ENCODE results near the gene CAVIN1.
"Not testable (repeated sequence)": the region's sequence is repeated elsewhere in the genome, so short reads cannot be mapped to it uniquely, and the experiment has no call there.

The CAVIN1 gene

DNA sequence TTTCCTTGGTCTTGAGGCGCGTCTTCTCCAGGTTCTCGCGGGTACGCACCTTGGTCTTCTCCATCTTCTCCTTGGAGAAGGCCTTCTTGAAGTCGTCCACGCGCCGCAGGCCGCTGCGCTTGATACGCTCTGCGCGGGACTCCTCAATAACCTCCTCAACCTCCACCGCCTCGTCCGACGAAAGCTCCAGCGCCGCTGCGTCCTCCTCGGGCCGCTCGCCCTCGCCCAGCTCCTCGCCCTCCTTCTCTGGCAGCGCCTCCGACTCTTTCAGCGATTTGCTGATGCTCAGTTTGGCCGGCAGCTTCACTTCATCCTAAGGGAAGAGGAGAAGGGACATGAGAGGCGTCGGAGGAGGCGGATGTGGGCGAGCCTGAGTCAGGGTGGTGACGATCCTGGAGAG lies 18.0 kb downstream of the CAVIN1 start:
- no peak for DNase-seq (ENCODE audit: low read depth in 2 of 2)

DNA sequence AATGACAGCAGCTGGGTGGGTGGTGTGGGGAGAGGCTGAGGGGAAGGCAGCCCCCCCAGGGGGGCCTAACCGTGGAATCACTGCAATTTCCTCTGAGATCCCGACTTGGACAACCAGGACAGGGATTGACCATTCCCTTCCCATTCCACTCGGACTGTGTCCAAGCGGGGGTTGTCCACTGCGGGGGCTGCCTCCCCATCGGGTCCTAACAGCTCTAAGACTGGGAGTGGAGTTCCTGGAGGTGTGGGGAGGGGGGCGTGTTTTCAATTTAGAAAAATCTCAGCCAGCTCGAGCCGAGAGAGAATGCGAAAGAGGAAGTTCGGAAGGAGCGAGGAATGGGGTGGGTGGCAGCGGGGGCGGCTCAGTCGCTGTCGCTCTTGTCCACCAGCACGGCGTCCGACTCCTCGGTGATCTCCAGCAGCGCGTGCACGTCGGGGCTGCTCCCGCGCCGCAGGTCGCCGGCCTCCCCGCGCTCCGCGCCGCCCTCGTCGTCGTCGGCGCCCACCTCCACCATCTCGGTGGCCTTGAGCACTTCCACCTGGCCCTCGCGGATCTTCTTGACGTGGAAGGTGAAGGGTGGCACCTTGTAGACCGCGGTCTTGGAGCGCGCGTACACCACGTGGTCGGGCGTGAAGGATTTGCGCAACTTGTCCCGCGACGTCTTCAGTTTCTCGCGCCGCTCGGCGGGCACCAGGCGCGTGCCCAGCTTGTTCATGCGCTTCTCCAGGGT lies 18.6 kb downstream of the CAVIN1 start:
- no peak for DNase-seq (ENCODE audit: low read depth in 2 of 2)

DNA sequence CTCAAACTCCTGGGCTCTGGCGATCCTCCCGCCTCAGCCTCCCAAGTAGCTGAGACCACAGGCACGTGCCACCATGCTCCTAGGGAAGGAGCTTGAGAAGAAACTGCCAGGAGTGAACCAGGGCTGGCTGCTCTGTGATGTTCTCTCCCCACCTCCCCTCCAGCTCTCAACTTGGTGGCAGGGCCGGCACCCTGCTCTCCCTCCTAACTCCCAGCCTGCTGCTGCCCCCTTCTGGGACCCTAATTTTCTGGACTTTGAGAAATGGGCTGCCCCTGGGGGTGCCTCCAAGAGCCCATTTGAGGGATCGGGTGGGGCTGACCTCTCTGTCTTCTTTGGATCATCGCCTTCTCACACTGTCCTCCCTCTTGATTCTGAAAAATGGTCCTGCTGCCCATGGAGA lies 19.9 kb downstream of the CAVIN1 start:
- DNase-seq (ENCODE audit: low read depth in 2 of 2): peak in 1 of 2 donors; percentile 40

DNA sequence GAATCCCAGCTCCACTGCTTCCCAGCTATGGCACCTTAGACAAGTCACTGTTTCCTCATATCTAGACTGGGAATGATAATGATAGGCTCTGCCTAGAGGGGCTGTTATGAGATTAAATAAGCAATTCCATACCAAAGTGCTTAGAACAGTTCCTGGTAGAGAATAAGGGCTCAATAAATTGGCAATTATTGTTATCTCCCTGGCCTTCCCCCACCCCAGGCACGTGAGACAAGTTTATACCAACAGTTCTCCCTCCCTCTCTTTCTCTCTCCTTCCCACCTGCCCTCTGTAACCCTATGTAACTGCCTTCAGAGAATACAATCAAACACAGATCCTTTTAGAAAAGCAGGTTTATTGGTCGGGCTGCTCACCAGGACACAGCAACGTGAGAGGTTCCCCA lies 20.9 kb downstream of the CAVIN1 start:
- no peak for DNase-seq (ENCODE audit: low read depth in 2 of 2)

DNA sequence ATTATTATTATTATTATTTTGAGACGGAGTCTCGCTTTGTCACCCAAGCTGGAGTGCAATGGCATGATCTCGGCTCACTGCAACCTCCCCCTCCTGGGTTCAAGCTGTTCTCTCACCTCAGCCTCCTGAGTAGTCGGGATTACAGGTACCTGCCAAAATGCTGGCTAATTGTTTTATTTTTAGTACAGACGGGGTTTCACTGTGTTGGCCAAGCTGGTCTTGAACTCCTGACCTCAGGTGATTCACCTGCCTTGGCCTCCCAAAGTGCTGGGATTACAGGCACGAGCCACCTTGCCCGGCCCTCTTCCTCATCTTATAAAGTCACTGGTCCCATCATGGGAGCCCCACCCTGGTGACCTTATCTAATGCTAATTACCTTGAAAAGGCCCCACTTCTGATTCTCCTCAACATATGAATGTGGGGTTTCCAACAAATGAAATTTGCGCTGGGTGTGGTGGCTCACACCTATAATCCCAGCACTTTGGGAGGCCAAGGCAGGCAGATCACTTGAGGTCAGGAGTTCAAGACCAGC lies 22.1 kb downstream of the CAVIN1 start:
- not testable (repeated sequence) for DNase-seq (ENCODE audit: low read depth in 2 of 2)

DNA sequence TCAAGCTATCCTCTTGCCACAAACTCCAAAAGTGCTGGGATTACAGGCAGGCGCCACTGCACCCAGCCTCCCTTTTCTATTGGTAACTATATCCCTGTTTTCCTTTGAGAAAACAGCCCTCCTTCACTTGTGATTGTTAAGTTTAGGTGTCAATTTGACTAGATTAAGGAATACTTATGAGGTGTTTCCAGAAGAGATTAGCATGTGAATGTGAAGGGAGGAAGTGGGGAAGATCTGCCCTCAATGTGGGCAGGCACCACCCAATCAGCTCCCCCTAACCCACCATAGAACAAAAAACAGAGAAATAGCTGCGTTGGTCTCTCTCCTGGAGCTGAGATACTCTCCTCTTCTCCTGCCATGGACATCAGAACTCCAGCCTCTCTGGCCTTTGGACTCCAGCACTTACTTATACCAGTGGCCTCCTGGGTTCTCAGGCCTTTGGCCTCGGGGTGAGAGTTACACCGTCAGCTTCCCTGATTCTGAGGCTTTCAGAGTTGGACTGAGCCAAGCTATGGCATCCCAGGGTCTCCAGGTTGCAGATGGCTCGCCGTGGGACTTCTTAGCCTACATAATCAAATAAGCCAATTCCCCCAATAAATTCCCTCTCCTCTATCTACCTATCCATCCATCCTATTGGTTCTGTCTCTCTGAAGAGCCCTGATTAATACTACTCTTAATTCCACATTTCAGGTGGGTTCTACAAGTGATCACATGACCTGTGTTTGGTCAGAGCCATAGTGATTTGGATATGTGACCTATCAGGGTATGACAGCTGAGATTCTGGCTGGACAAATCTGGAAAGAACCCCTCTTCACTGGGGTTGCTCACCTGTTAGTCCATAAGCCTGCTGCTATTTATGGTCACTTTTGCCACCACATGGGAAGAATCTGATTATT lies 22.9 kb downstream of the CAVIN1 start:
- DNase-seq (ENCODE audit: low read depth in 2 of 2): no peak

DNA sequence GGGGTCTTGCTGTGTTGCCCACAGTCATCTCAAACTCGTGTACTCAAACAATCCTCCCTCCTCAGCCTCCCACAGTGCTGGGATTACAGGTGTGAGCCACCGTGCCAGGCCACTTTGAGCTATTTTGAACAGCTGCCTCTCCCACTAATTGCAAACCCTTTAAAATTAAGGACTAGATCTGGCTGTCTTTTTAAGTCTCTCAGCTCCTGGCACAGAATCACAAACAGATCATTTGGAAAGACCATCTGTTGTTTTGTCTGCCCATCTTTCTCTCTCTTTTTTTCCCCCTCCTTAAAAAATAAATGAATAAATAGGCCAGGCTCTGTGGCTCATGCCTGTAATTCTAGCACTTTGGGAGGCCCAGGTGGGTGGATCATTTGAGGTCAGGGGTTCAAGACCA lies 23.9 kb downstream of the CAVIN1 start:
- DNase-seq (ENCODE audit: low read depth in 2 of 2): no peak

DNA sequence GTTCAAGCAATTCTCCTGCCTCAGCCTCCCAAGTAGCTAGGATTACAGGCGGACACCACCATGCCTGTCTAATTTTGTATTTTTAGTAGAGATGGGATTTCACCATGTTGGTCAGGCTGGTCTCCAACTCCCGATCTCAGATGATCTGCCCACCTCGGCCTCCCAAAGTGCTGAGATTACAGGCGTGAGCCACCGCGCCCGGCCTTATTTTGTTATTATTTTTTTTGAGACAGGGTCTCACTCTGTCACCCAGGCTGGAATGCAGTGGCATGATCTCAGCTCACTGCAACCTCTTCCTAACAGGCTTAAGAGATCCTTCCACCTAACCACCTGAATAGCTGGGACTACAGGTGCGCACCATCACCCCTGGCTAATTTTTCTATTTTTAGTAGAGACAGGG lies 27.5 kb downstream of the CAVIN1 start:
- not testable (repeated sequence) for DNase-seq (ENCODE audit: low read depth in 2 of 2)

DNA sequence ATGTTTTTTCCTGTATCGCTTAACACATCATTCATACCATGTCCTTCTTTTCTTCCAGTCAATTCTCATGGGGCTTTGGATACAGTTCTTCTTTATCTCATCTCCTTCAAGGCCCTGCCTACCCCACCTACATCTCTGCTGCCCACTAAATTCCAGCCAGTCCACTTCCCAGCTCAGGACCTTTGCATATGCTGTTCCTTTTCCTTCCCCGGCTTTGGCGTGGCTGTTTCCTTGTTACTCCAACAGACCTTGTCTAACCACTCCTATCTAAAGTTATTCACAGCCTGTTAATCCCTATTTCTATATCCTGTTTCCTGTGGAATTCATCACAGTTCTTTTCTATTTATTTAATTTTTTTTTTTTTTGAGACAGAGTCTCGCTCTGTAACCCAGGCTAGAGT lies 28.2 kb downstream of the CAVIN1 start:
- DNase-seq (ENCODE audit: low read depth in 2 of 2): no peak

DNA sequence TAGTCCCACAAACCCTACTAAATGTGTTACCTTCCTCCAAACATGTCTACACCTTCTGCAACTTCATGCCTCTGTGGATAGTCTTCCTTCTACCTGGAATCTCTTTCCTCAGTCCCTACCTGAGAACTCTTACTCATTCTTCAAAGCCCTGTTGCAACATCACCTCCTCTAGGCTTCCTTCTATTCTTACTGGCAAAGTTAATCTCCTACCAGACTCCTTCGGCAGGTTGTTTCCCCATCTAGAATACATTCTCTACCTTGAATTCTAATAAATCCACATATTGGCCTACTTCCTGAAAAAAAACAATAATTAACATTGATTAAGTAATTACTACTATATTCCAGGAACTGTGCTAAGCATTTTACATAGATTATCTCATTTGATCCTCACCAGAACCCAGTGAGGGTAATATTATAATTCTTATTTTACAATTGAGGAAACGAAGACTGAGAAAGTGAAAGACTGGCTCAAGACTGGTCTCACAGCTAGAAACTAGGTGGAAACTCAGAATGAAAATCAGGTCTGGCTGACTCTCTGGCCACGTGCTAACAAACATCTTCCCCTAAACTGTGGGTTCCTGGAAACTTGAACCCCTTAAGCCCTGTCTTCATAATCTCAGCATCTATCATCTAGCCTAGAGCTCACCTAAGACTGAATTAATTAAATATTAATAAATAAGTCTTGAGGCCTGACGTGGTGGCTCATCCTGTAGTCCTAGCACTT lies 30.2 kb downstream of the CAVIN1 start:
- no peak for DNase-seq (ENCODE audit: low read depth in 2 of 2)

DNA sequence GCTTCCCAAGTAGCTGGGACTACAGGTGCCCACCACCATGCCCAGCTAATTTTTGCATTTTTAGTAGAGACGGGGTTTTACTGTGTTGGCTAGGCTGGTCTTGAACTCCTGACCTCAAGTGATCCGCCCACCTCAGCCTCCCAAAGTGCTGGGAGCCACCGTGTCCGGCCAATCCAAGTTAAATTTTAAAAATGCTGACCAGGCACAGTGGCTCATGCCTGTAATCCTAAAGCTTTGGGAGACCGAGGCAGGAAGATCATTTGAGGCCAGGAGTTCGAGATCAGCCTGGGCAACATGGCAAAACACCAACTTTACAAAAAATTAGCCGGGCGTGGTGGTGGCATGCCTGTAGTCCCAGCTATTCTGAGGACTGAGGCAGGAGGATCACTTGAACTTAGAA lies 31.6 kb downstream of the CAVIN1 start:
- DNase-seq (ENCODE audit: low read depth in 2 of 2): not testable (repeated sequence)

DNA sequence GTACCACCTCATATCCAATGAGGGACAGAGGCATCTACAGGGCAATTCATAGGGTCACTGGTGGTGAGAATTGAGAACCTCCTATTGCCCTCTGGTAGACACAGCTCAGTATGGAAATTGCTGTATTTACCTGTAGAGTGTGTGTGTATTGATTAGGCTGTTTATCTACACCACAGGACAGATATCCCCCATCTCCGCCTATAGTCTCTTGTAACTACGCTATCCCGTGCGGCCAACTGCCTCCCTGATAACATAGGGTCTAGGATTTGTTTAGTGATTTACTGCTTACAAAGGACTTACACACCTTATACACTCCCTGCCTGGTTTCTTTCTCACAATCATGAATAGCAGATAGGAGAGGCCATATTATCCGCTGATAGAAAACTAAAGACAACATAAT lies 33.2 kb downstream of the CAVIN1 start:
- DNase-seq (ENCODE audit: low read depth in 2 of 2): no peak

DNA sequence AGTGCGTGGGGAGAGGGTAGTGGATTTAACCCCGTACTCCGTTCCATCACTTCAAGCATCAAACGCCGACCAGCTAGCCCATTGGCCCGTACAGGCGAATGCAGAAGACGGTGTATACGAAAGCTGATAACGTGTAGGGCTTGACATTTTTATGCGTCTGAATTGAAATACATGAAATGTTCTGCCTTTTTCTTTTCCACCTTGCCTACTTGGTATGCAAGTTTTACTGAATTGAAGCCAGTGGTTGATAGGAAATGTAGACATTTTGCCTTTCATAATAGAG lies 34.0 kb downstream of the CAVIN1 start:
- no peak for DNase-seq (ENCODE audit: low read depth in 2 of 2)

DNA sequence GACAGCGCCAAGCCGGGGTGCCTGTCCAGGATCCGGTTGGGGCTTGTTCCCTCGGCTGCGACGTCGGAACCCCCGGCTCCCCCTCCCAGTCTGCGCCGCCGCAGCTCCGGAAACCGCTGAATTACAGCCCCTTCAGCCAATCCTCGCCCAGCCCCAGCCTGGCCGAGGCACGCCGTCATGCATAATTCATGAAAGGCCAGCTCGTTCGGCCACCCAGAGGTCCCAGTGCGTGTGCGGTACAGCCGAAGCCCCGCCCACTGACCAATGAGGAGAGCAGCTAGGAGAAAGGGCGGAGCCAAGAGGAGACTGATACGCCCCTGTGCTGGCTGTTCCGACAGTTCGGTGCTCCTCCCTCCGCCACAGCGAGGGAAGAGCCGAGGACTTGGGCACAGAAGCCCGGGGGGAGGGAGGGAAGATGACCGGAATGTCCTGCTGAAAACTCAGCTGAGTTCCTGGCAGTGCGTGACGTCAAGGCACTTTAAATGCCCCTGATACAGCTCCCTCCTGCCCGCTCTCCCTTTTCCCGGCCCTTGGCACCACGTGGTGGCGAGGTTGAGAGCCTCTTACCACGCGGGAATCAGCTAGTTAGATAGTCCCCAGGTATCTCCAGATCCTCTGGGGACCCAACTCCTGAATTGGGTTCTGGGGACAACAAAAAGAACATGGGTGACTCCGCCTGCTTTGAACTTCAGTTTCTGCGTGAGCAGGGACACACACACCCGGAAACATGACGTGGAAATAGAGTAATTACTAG lies 34.5 kb downstream of the CAVIN1 start, which contains the start of gene STAT3:
STAT3 (minus strand) TSS at position 62 of the 754 bp plus-strand sequence. CDS start 39,926 bp downstream, outside the sequence.
- DNase-seq (ENCODE audit: low read depth in 2 of 2): peak; percentile 100

DNA sequence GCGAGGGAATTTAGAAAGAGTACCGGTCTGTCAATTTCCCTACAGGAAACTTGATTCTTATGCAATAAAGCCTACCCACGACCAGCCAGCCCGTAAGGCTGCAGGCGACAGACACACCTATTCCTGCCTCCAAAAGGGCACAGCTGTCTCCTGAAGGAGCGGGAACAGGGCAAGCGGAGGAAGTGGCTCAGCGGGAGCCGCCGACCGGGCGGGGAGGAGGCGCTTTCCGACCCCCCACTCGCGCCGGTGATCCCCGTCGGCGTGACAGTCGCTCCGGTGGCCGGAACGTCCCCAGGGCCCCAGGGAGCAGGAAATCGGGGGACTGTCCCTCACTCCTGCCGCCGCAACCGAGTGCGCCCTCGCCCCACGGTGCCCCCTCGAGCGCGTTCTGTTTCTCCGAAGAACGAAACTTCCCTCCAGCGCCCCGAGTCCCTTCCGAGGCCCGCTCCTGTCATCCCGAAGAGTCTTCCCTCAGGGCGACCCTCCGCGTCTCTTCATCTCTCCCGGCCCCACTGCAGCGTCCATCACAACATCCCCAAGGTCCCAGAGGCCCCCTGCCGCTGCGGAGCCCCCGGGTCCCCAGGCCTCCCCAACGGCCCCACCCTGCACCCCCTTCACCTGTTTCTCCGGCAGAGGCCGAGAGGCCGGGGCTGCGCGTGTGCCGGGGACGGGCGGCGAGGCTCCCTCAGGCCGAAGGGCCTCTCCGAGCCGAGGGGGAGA lies 35.2 kb downstream of the CAVIN1 start:
- peak in 1 of 2 donors; percentile 11 for DNase-seq (ENCODE audit: low read depth in 2 of 2)

DNA sequence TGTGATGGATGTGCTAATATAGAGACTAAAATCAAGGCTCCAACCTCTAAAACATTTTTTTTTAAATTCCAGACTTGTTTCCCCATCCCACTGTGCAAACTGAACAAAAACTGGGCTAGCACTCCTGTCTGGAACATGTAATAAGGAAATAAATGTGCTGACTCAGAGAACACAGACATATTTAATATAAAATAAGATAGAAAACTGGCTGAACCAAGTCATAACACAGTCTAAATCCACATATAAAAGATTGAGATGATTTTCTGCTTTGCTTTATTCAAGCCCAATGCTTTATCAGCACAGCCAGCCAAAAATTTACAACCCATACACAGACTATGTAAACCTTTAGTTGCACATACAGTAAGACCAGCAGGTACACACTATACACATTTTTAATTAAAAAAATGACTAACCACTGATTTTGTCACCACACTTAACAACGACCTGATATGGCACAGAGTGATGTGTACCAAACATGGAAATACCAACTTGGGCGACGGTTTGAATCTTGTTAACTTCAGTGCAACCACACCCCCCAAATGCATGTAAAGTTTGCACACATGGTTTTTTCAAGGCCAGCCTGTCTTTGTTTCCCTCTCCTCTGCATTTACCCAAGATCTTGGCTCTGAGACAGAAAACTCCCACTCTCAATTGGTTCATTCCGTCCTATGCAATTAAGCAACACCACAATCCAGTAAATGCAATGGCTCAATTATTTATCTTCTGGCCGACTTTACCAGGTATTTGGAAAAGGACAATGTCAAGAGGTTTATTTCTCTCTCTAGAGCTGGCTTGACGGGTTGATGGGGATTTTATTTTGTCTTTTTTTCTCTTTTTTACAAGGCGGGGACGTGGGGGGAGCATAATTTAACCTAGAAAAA lies 36.0 kb downstream of the CAVIN1 start:
- no peak for DNase-seq (ENCODE audit: low read depth in 2 of 2)

DNA sequence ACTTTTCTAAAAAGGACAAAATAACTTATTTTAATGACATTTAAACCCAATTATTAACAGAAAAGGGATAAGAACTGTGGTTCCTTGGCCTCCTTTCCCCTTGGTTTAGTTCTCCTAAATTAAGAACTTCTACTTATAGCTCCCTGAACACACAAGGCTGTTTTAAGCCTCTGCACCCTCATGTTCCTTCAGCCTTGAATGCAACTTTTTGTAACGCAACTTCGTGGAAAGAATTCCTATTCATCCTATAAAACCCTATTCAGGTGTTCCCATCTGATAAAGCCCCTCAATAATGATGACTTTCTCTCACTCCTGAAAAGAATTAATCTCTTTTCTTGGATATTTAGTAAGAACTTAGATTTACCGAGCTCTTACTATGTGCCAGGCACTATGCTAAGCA lies 41.2 kb downstream of the CAVIN1 start:
- no peak for DNase-seq (ENCODE audit: low read depth in 2 of 2)

DNA sequence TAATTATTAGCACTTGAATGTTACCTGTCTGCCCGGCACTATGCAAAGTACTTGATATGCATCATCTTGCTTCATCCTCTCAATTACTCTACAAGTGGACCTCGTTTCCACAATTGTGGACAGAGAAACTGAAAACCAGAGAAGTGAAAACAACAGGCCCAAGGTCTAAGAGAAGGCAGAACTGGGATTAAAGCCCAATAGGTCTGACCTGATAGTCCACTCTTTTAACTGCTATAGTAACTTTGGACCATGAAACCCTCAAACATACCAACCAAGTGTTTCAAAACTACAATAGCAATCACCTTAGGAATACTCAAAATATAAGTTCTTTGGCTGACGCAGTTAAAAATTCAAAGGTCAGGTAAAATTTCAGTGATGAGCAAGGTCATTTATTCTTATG lies 42.1 kb downstream of the CAVIN1 start:
- DNase-seq (ENCODE audit: low read depth in 2 of 2): no peak

DNA sequence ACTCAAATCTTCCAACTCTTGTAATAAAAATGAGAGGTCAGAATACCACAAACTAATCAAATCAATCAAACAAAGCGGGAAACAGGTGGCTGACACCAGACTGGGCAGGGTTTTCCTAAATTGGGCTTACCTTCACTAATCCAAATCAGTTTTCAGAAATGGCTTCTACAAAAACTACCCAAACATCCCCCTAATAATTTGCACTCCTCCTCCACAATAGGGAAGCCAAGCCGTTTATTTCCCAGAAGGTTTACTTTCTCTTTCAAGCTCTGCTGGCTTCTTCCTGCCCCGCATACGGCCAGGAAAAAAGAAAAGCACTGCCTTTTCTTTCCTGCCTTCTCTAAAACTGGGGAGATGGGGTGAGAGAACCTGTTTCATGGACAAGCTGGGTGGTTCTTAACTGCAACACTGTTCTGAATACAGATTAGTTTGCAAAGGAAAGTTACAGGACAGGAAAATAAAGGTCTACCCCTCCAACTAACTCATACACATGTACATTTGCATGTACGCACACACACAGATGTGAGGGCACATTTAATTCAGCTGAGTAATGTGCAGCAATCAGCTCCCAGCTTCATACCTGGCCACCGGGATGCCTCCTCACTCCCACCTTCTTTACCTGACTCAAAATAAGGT lies 44.0 kb downstream of the CAVIN1 start:
- DNase-seq (ENCODE audit: low read depth in 2 of 2): no peak
